ENCODE results near the gene ADAMTS7.
"Not testable (repeated sequence)": the region's sequence is repeated elsewhere in the genome, so short reads cannot be mapped to it uniquely, and the experiment has no call there.

DNA sequence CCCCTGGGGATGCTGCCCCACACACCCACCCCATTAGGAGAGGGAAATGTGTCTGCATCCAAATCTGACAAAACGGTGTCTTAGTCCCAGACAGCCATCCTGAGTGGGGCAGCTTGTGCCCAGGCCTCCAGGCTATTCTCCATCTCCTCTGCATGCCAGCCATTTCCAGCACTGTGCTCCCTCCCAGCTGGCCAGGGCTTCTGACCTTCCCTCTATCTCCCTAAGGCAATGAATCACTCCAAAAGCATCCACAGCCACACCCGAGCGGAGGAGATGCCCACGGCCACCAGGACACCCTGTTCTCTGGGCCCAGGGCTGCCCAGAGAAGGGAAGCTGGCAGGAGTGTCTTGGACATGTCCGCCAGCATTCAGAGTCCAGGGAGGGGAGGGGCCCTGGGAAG is 12.9 kb downstream of the ADAMTS7 start:
- not testable (repeated sequence) for TF ChIP-seq POLR2A, POLR2AphosphoS5 (IDR thresholded peaks at IDR 0.05)
- TF ChIP-seq, protein P1, sequence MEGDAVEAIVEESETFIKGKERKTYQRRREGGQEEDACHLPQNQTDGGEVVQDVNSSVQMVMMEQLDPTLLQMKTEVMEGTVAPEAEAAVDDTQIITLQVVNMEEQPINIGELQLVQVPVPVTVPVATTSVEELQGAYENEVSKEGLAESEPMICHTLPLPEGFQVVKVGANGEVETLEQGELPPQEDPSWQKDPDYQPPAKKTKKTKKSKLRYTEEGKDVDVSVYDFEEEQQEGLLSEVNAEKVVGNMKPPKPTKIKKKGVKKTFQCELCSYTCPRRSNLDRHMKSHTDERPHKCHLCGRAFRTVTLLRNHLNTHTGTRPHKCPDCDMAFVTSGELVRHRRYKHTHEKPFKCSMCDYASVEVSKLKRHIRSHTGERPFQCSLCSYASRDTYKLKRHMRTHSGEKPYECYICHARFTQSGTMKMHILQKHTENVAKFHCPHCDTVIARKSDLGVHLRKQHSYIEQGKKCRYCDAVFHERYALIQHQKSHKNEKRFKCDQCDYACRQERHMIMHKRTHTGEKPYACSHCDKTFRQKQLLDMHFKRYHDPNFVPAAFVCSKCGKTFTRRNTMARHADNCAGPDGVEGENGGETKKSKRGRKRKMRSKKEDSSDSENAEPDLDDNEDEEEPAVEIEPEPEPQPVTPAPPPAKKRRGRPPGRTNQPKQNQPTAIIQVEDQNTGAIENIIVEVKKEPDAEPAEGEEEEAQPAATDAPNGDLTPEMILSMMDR (IDR thresholded peaks at IDR 0.05), result not testable (repeated sequence)

Measured in breast epithelium (tissue), 3 donors.